A549 (cell line): ENCODE results near the gene LARGE1.

Experiments
- BCL3 ChIP-seq: fragments of >200 bp; sonication (Bioruptor Twin); formaldehyde crosslinking; IDR thresholded peaks from 3 replicates; pipeline ENCODE4 v1.6.1; 2016
- CTCF ChIP-seq: fragments of >200 bp; sonication (Bioruptor Twin); formaldehyde crosslinking; IDR thresholded peaks from 3 replicates; pipeline ENCODE4 v1.5.1; 2016
- EP300 ChIP-seq, 2 experiments: fragments of >200 bp; sonication (Bioruptor Twin); formaldehyde crosslinking; IDR thresholded peaks; 2 replicates in 1 of 2; 3 replicates in 1 of 2; pipeline ENCODE4 v1.6.1; 2016 to 2017
- MAFK ChIP-seq: fragments of 450-650 bp; IDR thresholded peaks from 2 replicates; pipeline ENCODE4 v1.6.1; 2014; ENCODE audit not compliant: partially characterized antibody
- POLR2A ChIP-seq: IDR thresholded peaks from 2 replicates; pipeline ENCODE4 v1.6.1; 2012; ENCODE audit warnings: mild to moderate bottlenecking, low read length
- REST ChIP-seq: fragments of 200-600 bp; sonication (generic); IDR thresholded peaks from 2 replicates; pipeline ENCODE4 v1.6.1; 2016; ENCODE audit warnings: antibody characterized with exemption, mild to moderate bottlenecking, moderate library complexity
- RFX5 ChIP-seq: fragments of 450-650 bp; IDR thresholded peaks from 2 replicates; pipeline ENCODE4 v1.7.1; 2014; ENCODE audit warnings: antibody characterized with exemption, mild to moderate bottlenecking, moderate library complexity
- ZFP36 ChIP-seq: fragments of 450-650 bp; IDR thresholded peaks from 2 replicates; pipeline ENCODE4 v1.6.1; 2014; ENCODE audit warnings: borderline replicate concordance; ENCODE audit not compliant: partially characterized antibody

GRCh38 chr22:33404723-33405122, 515.6 kb downstream of the LARGE1 start:
- TF ChIP-seq BCL3, result no peak
- TF ChIP-seq CTCF, result no peak
- TF ChIP-seq REST, result no peak
- no peak for TF ChIP-seq RFX5
- no peak for TF ChIP-seq EP300 (IDR thresholded peaks at IDR 0.05)
- no peak for TF ChIP-seq MAFK
- no peak for TF ChIP-seq ZFP36
- TF ChIP-seq POLR2A, result no peak
